Fibroblast of pulmonary artery (primary cell): Measurements from ENCODE around the gene IL36RN.

Source experiments
- DNase-seq: peaks from one replicate; pipeline ENCODE4 v3.0.0-alpha.2; 2010; ENCODE audit warnings: low read depth
- H3K4me3 ChIP-seq: replicated peaks from 2 replicates; pipeline ENCODE4 v1.5.1; 2011; ENCODE audit warnings: low read depth, mild to moderate bottlenecking, control low read depth, low read length, moderate library complexity
- TF ChIP-seq, protein P1 (sequence below): IDR thresholded peaks from 2 replicates; pipeline ENCODE4 v1.5.1; 2011; ENCODE audit warnings: mild to moderate bottlenecking, control low read depth, low read length, inconsistent platforms; ENCODE audit errors: missing control alignments

The IL36RN gene

DNA sequence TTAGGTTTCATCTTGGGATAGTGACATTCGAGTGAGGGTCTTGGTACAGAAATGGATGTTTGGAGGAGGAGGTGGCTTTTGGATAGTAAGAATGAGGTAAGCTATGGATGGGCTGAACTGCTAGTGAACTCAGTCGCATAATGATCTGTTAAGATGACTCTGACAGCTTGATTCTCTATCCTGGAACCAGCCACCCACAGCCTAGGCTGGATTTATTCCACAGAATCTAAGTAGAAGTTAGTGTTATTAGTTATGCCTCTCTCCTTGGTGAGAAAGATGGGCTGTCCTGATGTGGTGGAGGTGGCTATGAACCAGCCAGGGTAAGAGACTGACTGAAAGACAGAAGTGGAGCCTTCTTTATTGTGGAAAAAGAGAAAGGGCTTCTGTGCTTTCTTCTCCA lies 31.3 kb upstream of the IL36RN start:
- TF ChIP-seq, protein P1, sequence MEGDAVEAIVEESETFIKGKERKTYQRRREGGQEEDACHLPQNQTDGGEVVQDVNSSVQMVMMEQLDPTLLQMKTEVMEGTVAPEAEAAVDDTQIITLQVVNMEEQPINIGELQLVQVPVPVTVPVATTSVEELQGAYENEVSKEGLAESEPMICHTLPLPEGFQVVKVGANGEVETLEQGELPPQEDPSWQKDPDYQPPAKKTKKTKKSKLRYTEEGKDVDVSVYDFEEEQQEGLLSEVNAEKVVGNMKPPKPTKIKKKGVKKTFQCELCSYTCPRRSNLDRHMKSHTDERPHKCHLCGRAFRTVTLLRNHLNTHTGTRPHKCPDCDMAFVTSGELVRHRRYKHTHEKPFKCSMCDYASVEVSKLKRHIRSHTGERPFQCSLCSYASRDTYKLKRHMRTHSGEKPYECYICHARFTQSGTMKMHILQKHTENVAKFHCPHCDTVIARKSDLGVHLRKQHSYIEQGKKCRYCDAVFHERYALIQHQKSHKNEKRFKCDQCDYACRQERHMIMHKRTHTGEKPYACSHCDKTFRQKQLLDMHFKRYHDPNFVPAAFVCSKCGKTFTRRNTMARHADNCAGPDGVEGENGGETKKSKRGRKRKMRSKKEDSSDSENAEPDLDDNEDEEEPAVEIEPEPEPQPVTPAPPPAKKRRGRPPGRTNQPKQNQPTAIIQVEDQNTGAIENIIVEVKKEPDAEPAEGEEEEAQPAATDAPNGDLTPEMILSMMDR, result no peak
- no peak for DNase-seq
- H3K4me3 ChIP-seq, result no peak overlapping the region

DNA sequence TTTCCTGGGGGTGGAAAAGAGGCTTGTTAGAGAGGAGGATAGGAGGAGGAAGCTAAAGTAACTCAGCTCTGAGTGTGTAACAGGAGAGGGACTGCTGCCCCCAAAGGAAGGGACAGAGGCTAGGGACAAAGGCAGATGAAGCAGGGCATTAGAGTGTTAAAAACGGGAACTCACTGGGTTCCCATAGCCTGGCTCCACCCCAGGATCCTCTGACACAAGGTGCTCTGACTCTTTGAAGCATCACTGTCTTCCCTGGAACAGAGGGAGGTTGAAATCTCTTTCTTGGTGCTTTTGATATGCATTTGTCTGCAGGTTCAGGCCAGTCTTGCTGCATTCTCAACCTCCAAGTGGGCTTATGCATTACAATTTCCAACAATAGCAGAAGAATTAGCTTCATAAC lies 30.9 kb upstream of the IL36RN start:
- no peak for DNase-seq
- TF ChIP-seq, protein P1, result no peak
- no peak overlapping the region for H3K4me3 ChIP-seq

DNA sequence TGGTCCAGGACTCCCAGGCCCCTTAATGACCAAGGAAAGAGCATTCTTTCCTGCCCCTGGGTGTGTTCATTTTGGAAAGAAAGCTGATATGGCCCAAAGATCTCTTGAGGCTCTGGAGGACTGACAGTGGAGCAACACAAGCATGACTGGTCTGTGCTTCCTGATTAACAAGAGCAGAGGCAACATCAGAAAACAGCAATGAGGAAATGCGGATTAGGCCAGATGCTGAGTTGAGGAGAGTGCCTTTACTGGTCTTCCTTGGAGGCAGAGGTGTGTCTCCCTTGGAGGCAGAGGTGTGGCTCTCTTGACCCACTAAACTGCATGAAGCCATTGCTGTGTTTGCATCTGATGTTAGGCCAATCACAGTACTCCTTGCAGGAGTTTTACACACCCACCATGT lies 26.3 kb upstream of the IL36RN start:
- DNase-seq, result no peak

DNA sequence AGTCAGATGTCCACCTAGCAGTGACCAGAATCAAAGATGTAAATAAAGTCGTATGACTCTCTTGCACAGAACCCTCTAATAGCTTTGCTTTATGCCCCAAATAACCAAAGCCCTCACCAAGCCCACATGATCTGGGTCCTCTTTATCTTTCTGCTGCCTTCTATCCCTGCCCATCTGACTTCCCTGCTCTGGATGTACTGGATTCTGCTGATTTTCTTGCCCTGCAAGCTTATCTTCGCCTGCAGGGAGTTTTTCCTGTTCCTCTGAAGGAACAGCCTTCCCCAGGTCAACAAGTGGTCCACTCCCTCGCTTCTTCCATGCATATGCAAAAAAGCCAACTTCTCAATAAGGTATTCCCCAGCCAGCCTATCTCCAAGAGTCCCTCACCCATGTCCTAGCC lies 25.0 kb upstream of the IL36RN start:
- TF ChIP-seq, protein P1, result no peak
- no peak for DNase-seq
- H3K4me3 ChIP-seq, result no peak overlapping the region

More for the DNA sequence above, 26.3 kb upstream of the IL36RN start:
- H3K4me3 ChIP-seq, result no peak overlapping the region
- TF ChIP-seq, protein P1, result no peak

DNA sequence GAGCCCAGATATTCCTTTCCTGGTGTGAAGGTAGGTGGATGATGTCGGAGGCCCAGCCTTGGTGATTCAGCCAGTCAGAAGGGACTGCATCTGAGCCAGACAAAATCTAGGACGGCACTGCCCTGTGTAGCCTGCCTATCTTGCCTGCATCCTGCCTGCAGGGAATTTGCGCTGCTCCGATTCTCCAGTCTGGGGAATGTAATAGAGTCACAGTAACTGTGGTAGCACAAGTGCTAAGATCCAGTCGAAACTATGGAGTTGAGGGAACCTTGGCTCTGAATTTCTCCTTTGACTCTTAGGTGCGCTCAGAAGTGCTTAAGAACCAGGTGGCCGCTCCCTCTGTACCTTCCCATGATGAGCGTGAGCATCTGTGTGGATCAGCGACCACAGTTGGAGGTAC lies 22.2 kb upstream of the IL36RN start:
- no peak for DNase-seq
- no peak overlapping the region for H3K4me3 ChIP-seq
- TF ChIP-seq, protein P1, result no peak

DNA sequence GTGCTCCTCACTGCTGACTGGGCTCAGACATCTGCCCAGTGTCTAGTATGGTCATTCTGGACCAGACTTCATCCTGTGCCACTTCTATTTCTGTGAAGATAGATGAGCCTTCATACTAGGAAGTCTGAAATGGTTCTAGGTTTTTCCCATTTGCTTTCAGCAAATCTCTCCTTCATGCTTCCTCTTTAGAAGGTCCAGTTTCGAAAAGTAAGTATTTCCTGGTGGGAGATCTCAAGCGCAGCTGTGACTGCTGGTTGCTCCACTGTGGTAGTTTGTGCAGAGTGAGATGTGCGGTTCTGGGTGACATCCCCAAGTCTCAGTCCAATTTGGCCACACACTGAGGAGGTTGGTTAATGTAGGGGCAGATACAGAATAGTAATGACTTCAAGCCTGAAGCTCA lies 20.7 kb upstream of the IL36RN start:
- TF ChIP-seq, protein P1, result no peak
- DNase-seq, result no peak
- H3K4me3 ChIP-seq, result no peak overlapping the region

DNA sequence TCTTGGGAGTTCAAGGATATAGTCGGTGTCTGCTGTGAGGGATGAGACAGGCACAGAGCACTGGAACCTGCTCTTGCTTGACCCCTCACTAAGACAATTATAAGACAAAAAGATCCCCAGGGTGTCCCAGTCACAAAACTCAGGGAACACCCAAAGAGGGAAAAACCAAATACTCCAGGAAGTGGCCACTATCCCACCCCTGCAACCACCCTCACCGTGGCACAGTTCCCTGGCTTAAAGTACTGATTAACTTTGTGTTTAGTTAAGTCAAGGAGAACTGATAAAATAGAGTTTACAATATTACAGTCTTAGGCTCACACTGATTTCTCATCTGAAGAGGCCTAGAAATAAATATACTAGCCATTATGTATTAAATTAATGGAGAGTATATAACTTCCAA lies 19.8 kb upstream of the IL36RN start:
- DNase-seq, result no peak
- no peak overlapping the region for H3K4me3 ChIP-seq
- TF ChIP-seq, protein P1, result no peak
